NCI-H460 (cell line): Measurements from ENCODE around the gene ABCB9. TPM values are rescaled to one million over a fixed set of nuclear protein-coding genes. Genes with fewer than 3 reads are reported as not detected.

Experiments used
- DNase-seq: peaks from one replicate; pipeline ENCODE4 v3.0.0-alpha.2; 2016; ENCODE audit warnings: low read depth; ENCODE audit errors: extremely low read depth
- total RNA-seq: library from RNA; depleted of rRNA; stranded (reverse); fragments of >200 nt; shearing (Covaris generic); gene quantifications from 2 replicates; pipeline ENCODE4 v1.2.3, GENCODE V29; 2014

ABCB9 gene
- total RNA-seq, 1 experiment from 2014 or later, result 3.9 TPM

GRCh38 chr12:122982963-122983788 lies 16.9 kb upstream of the ABCB9 start:
- no peak for DNase-seq

GRCh38 chr12:122982477-122982815 lies 16.2 kb upstream of the ABCB9 start:
- no peak for DNase-seq

- no peak for DNase-seq
Measured at GRCh38 chr12:122981587-122982476, 15.6 kb upstream of the ABCB9 start.

GRCh38 chr12:122981036-122981471 lies 14.8 kb upstream of the ABCB9 start:
- DNase-seq, result no peak

- DNase-seq, result peak; percentile 48
Measured at GRCh38 chr12:122980183-122981035, 14.1 kb upstream of the ABCB9 start, which contains the start of gene ARL6IP4. Gene ARL6IP4 (plus strand): TSS chr12:122980681. CDS start chr12:122981140, 459 bp downstream.

GRCh38 chr12:122979908-122980182 lies 13.6 kb upstream of the ABCB9 start:
- no peak for DNase-seq

GRCh38 chr12:122979001-122979907 lies 13.0 kb upstream of the ABCB9 start:
- no peak for DNase-seq

- DNase-seq, result no peak
Measured at GRCh38 chr12:122978507-122978955, 12.3 kb upstream of the ABCB9 start.

GRCh38 chr12:122977655-122978392 lies 11.6 kb upstream of the ABCB9 start:
- no peak for DNase-seq

GRCh38 chr12:122977153-122977552 lies 10.9 kb upstream of the ABCB9 start:
- no peak for DNase-seq

GRCh38 chr12:122976648-122976975 lies 10.3 kb upstream of the ABCB9 start:
- no peak for DNase-seq

- no peak for DNase-seq
Measured at GRCh38 chr12:122975790-122976647, 9.8 kb upstream of the ABCB9 start.

GRCh38 chr12:122974892-122975789 lies 8.9 kb upstream of the ABCB9 start, which contains the start of gene OGFOD2:
Gene OGFOD2 (plus strand): TSS chr12:122975244. CDS start chr12:122975252, 8 bp downstream.
- DNase-seq, result peak; percentile 88

- peak; percentile 98 for DNase-seq
Measured at GRCh38 chr12:122974274-122974891, 8.1 kb upstream of the ABCB9 start.

GRCh38 chr12:122969676-122970075 lies 3.4 kb upstream of the ABCB9 start:
- DNase-seq, result no peak

GRCh38 chr12:122968104-122968503 lies 1.8 kb upstream of the ABCB9 start:
- DNase-seq, result no peak
